Uterus (tissue), 4 donors: ENCODE data around the gene EHBP1L1. TPM values are rescaled to one million over a fixed set of nuclear protein-coding genes. Genes with fewer than 3 reads are reported as not detected.

Experiments
- DNase-seq, 2 donors: peaks; one replicate each; pipeline ENCODE4 v3.0.0-alpha.2; 2019 to 2020
- H3K27ac ChIP-seq, 2 donors: fragments of 200-600 bp; sonication (generic); 1 replicate in 1 of 2; 2 replicates in 1 of 2; pipeline ENCODE4 v1.5.1; 2016 to 2018
- H3K27me3 ChIP-seq, 2 donors: fragments of 200-600 bp; sonication (generic); one replicate each; pipeline ENCODE4 v1.5.1; 2018 to 2019; ENCODE audit warnings: control low read depth in 1 of 2
- H3K36me3 ChIP-seq, 2 donors: fragments of 200-600 bp; sonication (generic); one replicate each; pipeline ENCODE4 v1.5.1; 2019; ENCODE audit warnings: control low read depth in 1 of 2
- H3K4me1 ChIP-seq, 2 donors: fragments of 200-600 bp; sonication (generic); one replicate each; pipeline ENCODE4 v1.5.1; 2018 to 2019; ENCODE audit warnings: control low read depth in 1 of 2
- H3K4me3 ChIP-seq, 2 donors: fragments of 200-600 bp; sonication (generic); 1 replicate in 1 of 2; 2 replicates in 1 of 2; pipeline ENCODE4 v1.5.1; 2018 to 2019; ENCODE audit warnings: mild to moderate bottlenecking in 1 of 2
- H3K9me3 ChIP-seq, 2 donors: fragments of 200-600 bp; sonication (generic); one replicate each; pipeline ENCODE4 v1.5.1; 2019; ENCODE audit warnings: control low read depth in 1 of 2
- CTCF ChIP-seq, 4 experiments: fragments of 200-600 bp in 2 of 4; fragments of 450-650 bp in 2 of 4; sonication (generic) in 2 of 4; IDR thresholded peaks; one replicate each; pipeline ENCODE4 v1.5.1; 2016 to 2019; ENCODE audit warnings: antibody characterized with exemption in 4 of 4, mild to moderate bottlenecking in 2 of 4, moderate library complexity in 1 of 4
- POLR2A ChIP-seq, 2 donors: fragments of 450-650 bp; IDR thresholded peaks; one replicate each; pipeline ENCODE4 v1.6.1; 2016; ENCODE audit warnings: antibody characterized with exemption in 2 of 2, mild to moderate bottlenecking in 1 of 2, moderate library complexity in 1 of 2
- intact Hi-C: fragments of 100-400 bp; cut with DNase I; formaldehyde crosslinking; loops from one replicate; pipeline ENCODE4 v1.15.1; 2023; ENCODE audit warnings: low total_unique reads
- total RNA-seq, 4 donors: library from RNA; depleted of rRNA in 3 of 4; stranded (reverse); fragments of >200 nt in 3 of 4; gene quantifications; one replicate each; pipeline versions ENCODE4 v1.1.0 to v1.2.4, GENCODE V29; 2014 to 2023
- donor health status: DM: yes; HTN: yes; CAD: no.

The EHBP1L1 gene
- total RNA-seq, 4 donors from 2014 or later: 44.2 to 159 (median 69.5) TPM

- no peaks in the 10 kb centered on the region for H3K36me3 ChIP-seq
- H3K4me3 ChIP-seq: no peak overlapping the region
- H3K4me1 ChIP-seq: peaks cover 0 to 15% of the 10 kb centered on the region in 2 donors
- intact Hi-C loops: loop anchor here (10.0 kb wide), 1 partner anchor 180 kb away; no protein-coding TSS in a partner anchor
- no peaks in the 10 kb centered on the region for H3K27me3 ChIP-seq
- H3K27ac ChIP-seq: no peak overlapping the region
- no peaks in the 10 kb centered on the region for H3K9me3 ChIP-seq
- TF ChIP-seq CTCF (IDR thresholded peaks at IDR 0.05) (no peak), POLR2A (IDR thresholded peaks at IDR 0.05) (no peak)
- no peak for DNase-seq
Measured at GRCh38 chr11:65634440-65634839, 58.6 kb downstream of the EHBP1L1 start.

- DNase-seq: no peak
- Histone ChIP-seq H3K27ac (no peak overlapping the region), H3K9me3 (no peaks in the 10 kb centered on the region), H3K4me3 (no peak overlapping the region), H3K36me3 (no peaks in the 10 kb centered on the region), H3K4me1 (peaks cover 0 to 15% of the 10 kb centered on the region in 2 donors), H3K27me3 (no peaks in the 10 kb centered on the region)
- TF ChIP-seq POLR2A (IDR thresholded peaks at IDR 0.05): no peak
- TF ChIP-seq CTCF (IDR thresholded peaks at IDR 0.05): no peak
- intact Hi-C loops: loop anchor here (10.0 kb wide), 1 partner anchor 180 kb away; no protein-coding TSS in a partner anchor
Measured at GRCh38 chr11:65634905-65635731, 59.3 kb downstream of the EHBP1L1 start.

GRCh38 chr11:65636108-65637031, 60.5 kb downstream of the EHBP1L1 start:
- intact Hi-C loops: loop anchor here (10.0 kb wide), 1 partner anchor 178 kb away; no protein-coding TSS in a partner anchor
- Histone ChIP-seq H3K4me1 (peaks cover 0 to 15% of the 10 kb centered on the region in 2 donors), H3K27me3 (no peaks in the 10 kb centered on the region), H3K4me3 (no peak overlapping the region), H3K36me3 (no peaks in the 10 kb centered on the region), H3K27ac (peak overlapping the region in 1 of 2 donors; percentile 81), H3K9me3 (no peaks in the 10 kb centered on the region)
- no peak for DNase-seq
- TF ChIP-seq POLR2A (IDR thresholded peaks at IDR 0.05): no peak
- TF ChIP-seq CTCF (IDR thresholded peaks at IDR 0.05): no peak

GRCh38 chr11:65637032-65637557, 61.2 kb downstream of the EHBP1L1 start:
- Histone ChIP-seq H3K36me3 (no peaks in the 10 kb centered on the region), H3K9me3 (no peaks in the 10 kb centered on the region), H3K27ac (peak overlapping the region; percentile 81 to 84)

More at GRCh38 chr11:65637032-65637557, 61.2 kb downstream of the EHBP1L1 start:
- DNase-seq: no peak
- Histone ChIP-seq H3K27me3 (no peaks in the 10 kb centered on the region), H3K4me3 (no peak overlapping the region), H3K4me1 (peaks cover 0 to 15% of the 10 kb centered on the region in 2 donors)
- TF ChIP-seq POLR2A (IDR thresholded peaks at IDR 0.05) (no peak), CTCF (IDR thresholded peaks at IDR 0.05) (no peak)
- intact Hi-C loops: loop anchor here (10.0 kb wide), 1 partner anchor 178 kb away; no protein-coding TSS in a partner anchor
